NCI-H82 treated with DMSO at 0.1 percent for 48 hours (cell line): ENCODE measurements around the gene FAM240B.

Experiments
- DNase-seq: peaks from one replicate; lab custom pipeline; 2025; ENCODE audit not compliant: unreplicated experiment; lab: John Stamatoyannopoulos, UW

Gene FAM240B

GRCh38 chr9:38670542-38671371 lies 49.2 kb downstream of the FAM240B start:
- DNase-seq: no peak

DNA sequence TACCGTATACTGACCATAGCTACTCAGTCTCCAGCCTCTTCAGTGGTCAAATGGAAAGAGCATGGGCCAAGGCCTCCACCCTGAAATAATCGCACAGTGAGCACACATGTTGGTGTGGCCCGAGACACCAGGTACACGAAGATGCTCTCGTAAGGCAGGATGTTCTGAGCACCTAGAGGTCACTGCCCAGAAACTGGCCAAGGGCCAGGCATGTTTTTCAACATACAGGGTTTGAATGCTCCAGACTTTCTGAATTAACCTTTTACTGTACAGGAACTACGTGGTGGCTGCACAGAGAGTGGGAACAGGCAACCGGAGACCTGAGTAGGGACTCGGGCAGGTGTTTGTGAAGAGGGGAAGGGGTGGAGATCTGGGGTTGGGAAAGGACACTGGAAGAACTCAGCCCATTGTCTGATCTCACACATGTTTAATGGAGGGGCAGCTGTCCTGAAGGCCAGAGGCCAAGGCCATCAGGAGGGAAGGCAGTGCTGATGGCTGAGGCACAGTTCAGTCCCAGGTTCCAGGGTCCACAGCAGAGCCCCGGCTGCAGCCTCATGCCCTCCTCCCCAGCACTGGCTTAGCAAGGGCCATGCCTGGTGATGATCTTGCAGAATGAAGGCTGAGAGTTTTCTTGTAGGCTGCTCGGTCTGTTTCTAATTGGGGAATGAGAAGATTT lies 51.0 kb downstream of the FAM240B start:
- no peak for DNase-seq

GRCh38 chr9:38662763-38663593 lies 57.0 kb downstream of the FAM240B start:
- no peak for DNase-seq

GRCh38 chr9:38659538-38659937 lies 60.4 kb downstream of the FAM240B start:
- DNase-seq: no peak

- DNase-seq: no peak
These were observed 63.0 kb downstream of the FAM240B start for GRCh38 chr9:38656896-38657295.

DNA sequence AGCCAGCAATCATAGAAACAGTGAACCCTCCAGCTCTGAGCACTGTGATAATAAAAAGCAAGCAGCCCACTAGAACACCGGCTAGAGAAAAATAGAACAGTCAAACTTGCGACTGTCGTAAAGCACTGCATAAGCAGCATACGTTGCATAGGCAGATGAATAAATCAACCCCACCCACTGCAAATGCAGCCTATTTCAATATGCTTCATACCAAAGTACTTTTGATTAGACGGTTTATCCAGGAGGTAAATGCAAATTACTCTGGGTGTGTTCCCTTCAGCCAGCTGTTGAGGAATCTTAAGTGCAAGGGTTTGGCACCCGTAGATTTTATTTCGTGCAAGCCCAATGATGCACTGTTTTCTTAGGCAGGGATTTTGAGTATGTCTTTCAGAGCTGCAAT lies 67.4 kb downstream of the FAM240B start:
- DNase-seq: no peak

DNA sequence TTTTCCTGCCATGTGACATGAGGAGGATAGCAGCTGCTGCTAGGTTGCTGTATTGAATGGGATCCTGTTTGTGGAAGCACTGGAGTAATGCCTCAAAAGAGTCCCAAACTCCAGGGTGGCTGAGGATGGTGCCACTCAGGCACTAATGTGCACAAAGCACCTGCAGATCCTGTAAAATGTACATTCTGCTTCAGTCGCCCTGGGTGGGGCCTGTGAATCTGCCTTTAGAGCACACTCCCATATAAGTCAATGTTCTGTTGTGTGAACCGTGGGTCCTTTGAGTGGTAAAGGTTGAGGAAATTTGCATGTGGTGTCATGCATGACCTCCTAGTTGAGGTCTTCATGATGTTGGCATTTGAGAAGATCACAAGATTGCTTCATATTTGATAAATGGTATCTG lies 67.9 kb downstream of the FAM240B start:
- no peak for DNase-seq

GRCh38 chr9:38651400-38652042 lies 68.4 kb downstream of the FAM240B start:
- DNase-seq: no peak

- DNase-seq: no peak
These were observed 69.4 kb downstream of the FAM240B start for GRCh38 chr9:38650564-38650963.

DNA sequence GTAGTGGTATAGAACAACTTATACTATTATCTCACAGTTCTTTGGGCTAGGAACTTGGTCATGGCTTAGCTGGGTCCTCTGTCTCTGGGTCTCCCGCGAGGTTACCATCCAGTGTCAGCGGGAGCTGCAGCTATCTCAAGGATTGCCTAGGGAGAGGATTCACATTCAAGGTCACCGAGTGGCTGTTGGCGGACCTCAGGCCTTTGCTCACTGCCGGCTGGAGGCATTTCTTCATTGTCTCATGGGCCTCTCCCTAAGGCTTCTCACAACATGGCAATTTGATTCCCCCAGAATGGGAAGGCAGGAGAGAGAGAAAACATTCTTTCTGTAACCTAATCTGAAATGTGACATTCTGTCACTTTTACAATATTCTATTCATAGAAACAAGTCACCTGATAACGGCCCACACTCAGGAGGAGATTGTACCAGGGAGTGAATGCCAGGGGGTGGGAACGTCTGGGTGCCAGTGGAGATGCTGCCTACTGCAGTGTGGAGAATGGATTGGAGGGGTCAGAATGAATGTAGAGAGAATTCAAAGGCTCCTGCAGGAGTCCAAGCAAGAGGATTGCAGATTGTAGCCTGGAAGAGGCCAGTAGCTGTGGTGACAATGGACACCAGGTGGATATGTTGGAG lies 70.1 kb downstream of the FAM240B start:
- no peak for DNase-seq

GRCh38 chr9:38644601-38645000 lies 75.3 kb downstream of the FAM240B start:
- no peak for DNase-seq
